Smooth muscle cell (in vitro differentiated cells): ENCODE results near the gene ITPA. TPM values are rescaled to one million over a fixed set of nuclear protein-coding genes. Genes with fewer than 3 reads are reported as not detected.
"Not testable (repeated sequence)": the region's sequence is repeated elsewhere in the genome, so short reads cannot be mapped to it uniquely, and the experiment has no call there.

Experiments
- DNase-seq: peaks from one replicate; lab custom pipeline; 2025; ENCODE audit not compliant: unreplicated experiment; lab: John Stamatoyannopoulos, UW
- H2AFZ ChIP-seq: fragments of 200-600 bp; sonication (generic); 2 replicates; pipeline ENCODE4 v1.6.0; 2016; ENCODE audit warnings: antibody characterized with exemption, low read depth, mild to moderate bottlenecking
- H3F3A ChIP-seq: fragments of 200-600 bp; sonication (generic); 2 replicates; pipeline ENCODE4 v1.6.0; 2017; ENCODE audit warnings: antibody characterized with exemption, low read depth
- H3K27ac ChIP-seq: fragments of 200-600 bp; sonication (generic); 2 replicates; pipeline ENCODE4 v1.5.1; 2016; ENCODE audit warnings: low read depth, mild to moderate bottlenecking
- H3K27me3 ChIP-seq: fragments of 200-600 bp; sonication (generic); 2 replicates; pipeline ENCODE4 v1.6.1; 2016; ENCODE audit warnings: low read depth, mild to moderate bottlenecking
- H3K36me3 ChIP-seq: fragments of 200-600 bp; sonication (generic); 2 replicates; pipeline ENCODE4 v1.5.1; 2016; ENCODE audit warnings: low read depth
- H3K4me1 ChIP-seq: fragments of 200-600 bp; sonication (generic); 2 replicates; pipeline ENCODE4 v1.5.1; 2016; ENCODE audit warnings: low read depth
- H3K4me2 ChIP-seq: fragments of 200-600 bp; sonication (generic); 2 replicates; pipeline ENCODE4 v1.6.0; 2016; ENCODE audit warnings: mild to moderate bottlenecking
- H3K4me3 ChIP-seq: fragments of 200-600 bp; sonication (generic); 2 replicates; pipeline ENCODE4 v1.5.1; 2016; ENCODE audit warnings: mild to moderate bottlenecking
- H3K79me2 ChIP-seq: fragments of 200-600 bp; sonication (generic); 2 replicates; pipeline ENCODE4 v1.6.0; 2016; ENCODE audit warnings: low read depth, mild to moderate bottlenecking
- H3K9ac ChIP-seq: fragments of 200-600 bp; sonication (generic); 2 replicates; pipeline ENCODE4 v1.6.0; 2016; ENCODE audit warnings: low read depth
- H3K9me3 ChIP-seq: fragments of 200-600 bp; sonication (generic); replicated peaks from 2 replicates; pipeline ENCODE4 v1.5.1; 2016; ENCODE audit warnings: low read depth
- H4K20me1 ChIP-seq: fragments of 200-600 bp; sonication (generic); 2 replicates; pipeline ENCODE4 v1.6.0; 2016; ENCODE audit warnings: low read depth
- WGBS: methylation state at CpG from one replicate; pipeline ENCODE4 v1.1.7; 2016; ENCODE audit warnings: low lambda C conversion rate; 5-methylcytosine and 5-hydroxymethylcytosine counted together
- polyA plus RNA-seq: library from polyadenylated mRNA; unstranded; fragments of >200 nt; fragmentation: Nextera tagmentation; extraction: Ambion mirVana; gene quantifications from 2 replicates; pipeline ENCODE4 v1.2.1, GENCODE V29; 2016
- total RNA-seq: library from RNA; depleted of rRNA; stranded (reverse); fragments of >200 nt; gene quantifications from 2 replicates; pipeline ENCODE4 v1.2.3, GENCODE V29; 2014
- TF ChIP-seq, protein P1 (sequence below): fragments of 200-600 bp; sonication (generic); IDR thresholded peaks from 2 replicates; pipeline ENCODE4 v1.5.1; 2017; ENCODE audit warnings: borderline replicate concordance, mild to moderate bottlenecking, antibody characterized with exemption; ENCODE audit not compliant: insufficient read depth, poor library complexity, severe bottlenecking

Gene ITPA
- total and polyA plus RNA-seq, 2 experiments from 2014 or later = 20.4 to 51.6 TPM

GRCh38 chr20:3183896-3184612 is 25.2 kb upstream of the ITPA start:
- Histone ChIP-seq H3K9me3 (no peaks in the 10 kb centered on the region), H3K27me3 (no peaks in the 10 kb centered on the region), H2AFZ (no peak overlapping the region), H3K4me1 (no peaks in the 10 kb centered on the region), H4K20me1 (no peaks in the 10 kb centered on the region), H3K79me2 (no peaks in the 10 kb centered on the region), H3K4me3 (no peak overlapping the region), H3K9ac (no peak overlapping the region), H3K36me3 (no peaks in the 10 kb centered on the region), H3F3A (no peaks in the 10 kb centered on the region), H3K4me2 (no peak overlapping the region), H3K27ac (no peak overlapping the region)
- no peak for DNase-seq
- TF ChIP-seq, protein P1, sequence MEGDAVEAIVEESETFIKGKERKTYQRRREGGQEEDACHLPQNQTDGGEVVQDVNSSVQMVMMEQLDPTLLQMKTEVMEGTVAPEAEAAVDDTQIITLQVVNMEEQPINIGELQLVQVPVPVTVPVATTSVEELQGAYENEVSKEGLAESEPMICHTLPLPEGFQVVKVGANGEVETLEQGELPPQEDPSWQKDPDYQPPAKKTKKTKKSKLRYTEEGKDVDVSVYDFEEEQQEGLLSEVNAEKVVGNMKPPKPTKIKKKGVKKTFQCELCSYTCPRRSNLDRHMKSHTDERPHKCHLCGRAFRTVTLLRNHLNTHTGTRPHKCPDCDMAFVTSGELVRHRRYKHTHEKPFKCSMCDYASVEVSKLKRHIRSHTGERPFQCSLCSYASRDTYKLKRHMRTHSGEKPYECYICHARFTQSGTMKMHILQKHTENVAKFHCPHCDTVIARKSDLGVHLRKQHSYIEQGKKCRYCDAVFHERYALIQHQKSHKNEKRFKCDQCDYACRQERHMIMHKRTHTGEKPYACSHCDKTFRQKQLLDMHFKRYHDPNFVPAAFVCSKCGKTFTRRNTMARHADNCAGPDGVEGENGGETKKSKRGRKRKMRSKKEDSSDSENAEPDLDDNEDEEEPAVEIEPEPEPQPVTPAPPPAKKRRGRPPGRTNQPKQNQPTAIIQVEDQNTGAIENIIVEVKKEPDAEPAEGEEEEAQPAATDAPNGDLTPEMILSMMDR = no peak
- 96% methylated on average over 3 of the region's 3 CpGs for WGBS

- H3K27me3 ChIP-seq, DNase-seq, H2AFZ ChIP-seq: not testable (repeated sequence)
Observed at GRCh38 chr20:3187861-3188260, 21.4 kb upstream of the ITPA start.

DNA sequence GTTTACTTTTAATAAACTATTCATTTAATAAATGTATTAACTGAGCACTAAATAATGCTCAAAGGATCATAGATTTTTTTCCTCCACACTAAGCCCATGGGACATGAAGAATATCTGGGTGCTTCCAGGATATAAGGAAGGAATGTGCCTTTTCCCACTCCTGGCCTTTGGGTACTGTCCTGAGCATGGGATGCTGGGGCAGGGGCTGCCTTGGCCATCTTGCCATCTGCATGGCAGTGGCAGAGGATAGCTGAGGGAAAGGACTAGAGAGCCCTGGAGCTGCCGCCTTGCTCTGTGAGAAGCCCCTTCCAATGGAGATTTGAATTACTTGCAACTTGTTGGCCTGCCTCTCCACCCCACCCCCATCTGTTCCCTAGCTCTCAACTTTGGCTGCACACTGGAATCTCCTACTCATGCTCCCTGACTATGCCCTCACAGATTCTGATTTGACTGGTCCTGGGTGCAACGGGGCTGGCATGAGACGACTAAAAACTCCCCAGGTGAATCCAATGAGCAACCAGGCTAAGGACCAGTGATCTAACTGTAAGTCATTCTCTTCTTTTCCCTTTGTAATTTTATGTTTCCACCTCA is 20.4 kb upstream of the ITPA start:
- H3K4me3 ChIP-seq = no peak overlapping the region
- 96% methylated on average over 3 of the region's 3 CpGs for whole genome bisulfite sequencing

More at GRCh38 chr20:3187861-3188260, 21.4 kb upstream of the ITPA start:
- not testable (repeated sequence) for H3F3A ChIP-seq, H3K4me1 ChIP-seq, H3K9ac ChIP-seq, H4K20me1 ChIP-seq, H3K36me3 ChIP-seq, H3K9me3 ChIP-seq, H3K79me2 ChIP-seq, H3K4me2 ChIP-seq, H3K27ac ChIP-seq, H3K4me3 ChIP-seq
- WGBS = 96% methylated on average over 9 of the region's 9 CpGs

GRCh38 chr20:3189561-3190131 is 19.7 kb upstream of the ITPA start:
- Histone ChIP-seq H2AFZ (no peak overlapping the region), H3K9ac (no peak overlapping the region), H3F3A (no peaks in the 10 kb centered on the region), H3K4me3 (no peak overlapping the region), H3K27ac (no peak overlapping the region), H3K9me3 (no peaks in the 10 kb centered on the region), H4K20me1 (no peaks in the 10 kb centered on the region), H3K27me3 (no peaks in the 10 kb centered on the region), H3K4me2 (no peak overlapping the region), H3K4me1 (no peaks in the 10 kb centered on the region), H3K36me3 (no peaks in the 10 kb centered on the region), H3K79me2 (no peaks in the 10 kb centered on the region)
- WGBS = 96% methylated on average over 4 of the region's 4 CpGs
- no peak for DNase-seq
- TF ChIP-seq, protein P1 = no peak

More for the DNA sequence above, 20.4 kb upstream of the ITPA start:
- Histone ChIP-seq H3K9ac (no peak overlapping the region), H3K4me1 (no peaks in the 10 kb centered on the region), H3K79me2 (no peaks in the 10 kb centered on the region), H2AFZ (no peak overlapping the region), H3F3A (no peaks in the 10 kb centered on the region), H4K20me1 (no peaks in the 10 kb centered on the region), H3K4me2 (no peak overlapping the region), H3K36me3 (no peaks in the 10 kb centered on the region), H3K9me3 (no peaks in the 10 kb centered on the region), H3K27me3 (no peaks in the 10 kb centered on the region), H3K27ac (no peak overlapping the region)
- DNase-seq = no peak
- TF ChIP-seq, protein P1 = no peak
